SKM-1 treated with dmso at 0.1 percent for 144 hours (cell line): ENCODE results near the gene KCNQ2.

Source experiments
- DNase-seq: peaks from one replicate; lab custom pipeline; 2025; ENCODE audit not compliant: unreplicated experiment; lab: John Stamatoyannopoulos, UW

KCNQ2 gene

GRCh38 chr20:63406617-63407245 lies 65.7 kb downstream of the KCNQ2 start:
- DNase-seq: no peak

DNA sequence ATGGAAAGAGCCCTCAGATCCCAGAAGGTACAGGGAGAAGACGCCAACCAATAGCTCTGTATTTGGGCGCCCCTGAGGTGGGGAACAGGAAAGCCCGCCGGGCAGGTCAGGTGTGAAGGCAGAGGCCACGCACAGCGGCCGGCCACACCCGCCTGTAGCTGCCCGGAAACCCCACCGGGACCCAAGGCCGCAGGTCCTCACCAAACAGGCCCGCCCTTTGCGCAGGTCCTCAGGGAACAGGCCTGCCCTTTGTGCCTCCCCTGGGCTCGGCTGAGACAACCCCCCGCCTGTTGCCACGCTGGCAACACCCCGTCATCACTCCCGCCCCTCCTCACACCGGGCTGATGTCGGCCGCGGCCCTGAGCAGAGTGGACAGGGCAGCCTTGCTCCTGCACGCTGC lies 66.4 kb downstream of the KCNQ2 start:
- no peak for DNase-seq

- no peak for DNase-seq
These were observed 67.2 kb downstream of the KCNQ2 start for GRCh38 chr20:63405102-63405730.

DNA sequence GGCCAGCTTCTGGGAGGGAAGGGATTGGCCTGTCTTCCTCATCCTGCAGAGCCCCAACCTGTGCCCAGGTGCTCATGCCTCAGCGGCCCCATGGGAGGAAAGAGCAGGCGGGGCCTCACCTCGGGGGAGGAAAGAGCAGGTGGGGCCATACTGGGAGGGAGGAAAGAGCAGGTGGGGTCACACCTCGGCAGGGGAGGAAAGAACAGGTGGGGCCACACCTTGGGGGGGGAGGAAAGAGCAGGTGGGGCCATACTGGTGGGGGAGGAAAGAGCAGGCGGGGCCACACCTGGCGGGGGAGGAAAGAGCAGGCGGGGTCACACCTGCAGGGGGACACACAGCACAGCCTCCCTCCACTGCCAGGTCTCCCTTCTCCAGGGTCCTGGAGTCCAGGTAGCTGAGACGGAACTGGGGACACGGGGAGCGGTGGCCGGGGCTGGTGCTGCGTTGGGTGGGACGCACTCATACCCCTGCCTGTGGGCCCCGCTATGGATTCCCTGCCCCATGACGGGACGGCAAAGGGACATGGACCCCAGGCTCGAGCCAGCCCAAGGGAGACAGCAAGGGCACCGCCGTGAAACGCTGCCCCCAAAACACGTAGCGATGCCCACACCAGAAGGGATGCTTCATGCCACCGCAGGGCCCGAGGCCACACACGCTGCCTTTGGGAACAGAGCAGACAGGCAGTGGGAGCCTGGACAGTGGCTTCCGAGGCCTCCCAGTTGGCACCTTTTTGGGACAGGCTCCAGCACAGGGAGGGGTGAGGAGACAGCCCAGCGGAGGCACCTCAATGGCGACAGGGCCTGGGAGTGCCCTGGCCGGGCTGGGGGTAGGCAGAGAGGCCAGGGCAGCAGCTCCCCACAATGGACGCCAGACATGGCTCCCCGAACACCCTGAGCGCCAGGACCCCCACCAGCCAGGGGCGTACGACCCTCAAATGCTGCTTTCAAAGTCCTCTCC lies 68.0 kb downstream of the KCNQ2 start:
- no peak for DNase-seq

GRCh38 chr20:63403403-63404105 lies 68.9 kb downstream of the KCNQ2 start:
- DNase-seq: no peak

- DNase-seq: no peak
These were observed 69.6 kb downstream of the KCNQ2 start for GRCh38 chr20:63402860-63403220.

DNA sequence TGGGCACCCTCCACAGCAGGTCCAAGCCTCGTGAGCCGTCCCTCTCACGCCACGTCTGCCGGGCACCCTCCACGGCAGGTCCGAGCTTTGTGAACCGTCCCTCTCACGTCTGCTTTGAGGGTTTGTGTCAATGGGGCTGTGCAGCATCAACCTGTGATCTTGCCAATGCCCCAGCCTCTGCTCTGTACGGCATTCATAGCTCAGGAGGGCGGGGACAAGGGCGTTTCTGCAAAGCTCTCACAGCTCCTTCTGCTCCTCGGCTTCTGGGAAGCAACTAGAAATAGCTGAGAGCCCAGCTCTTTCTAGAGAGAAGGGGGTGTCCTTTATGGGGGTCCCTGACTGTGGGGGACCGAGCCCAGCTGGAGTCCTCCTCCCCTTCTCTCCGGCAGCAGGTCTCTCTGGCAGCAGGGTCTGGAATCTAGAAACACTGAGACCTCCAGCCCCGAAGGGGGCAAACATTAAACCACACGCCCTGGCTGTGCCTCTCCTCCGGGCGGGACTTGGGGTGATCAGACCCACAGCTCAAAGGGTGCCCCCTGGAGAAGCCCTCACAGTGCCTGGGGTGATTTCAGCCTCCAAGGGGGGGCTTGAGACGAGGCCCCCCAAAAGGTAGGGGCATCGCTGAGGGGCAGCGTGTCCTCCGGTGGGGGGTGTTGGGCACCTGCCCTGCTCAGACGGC lies 70.1 kb downstream of the KCNQ2 start:
- no peak for DNase-seq

DNA sequence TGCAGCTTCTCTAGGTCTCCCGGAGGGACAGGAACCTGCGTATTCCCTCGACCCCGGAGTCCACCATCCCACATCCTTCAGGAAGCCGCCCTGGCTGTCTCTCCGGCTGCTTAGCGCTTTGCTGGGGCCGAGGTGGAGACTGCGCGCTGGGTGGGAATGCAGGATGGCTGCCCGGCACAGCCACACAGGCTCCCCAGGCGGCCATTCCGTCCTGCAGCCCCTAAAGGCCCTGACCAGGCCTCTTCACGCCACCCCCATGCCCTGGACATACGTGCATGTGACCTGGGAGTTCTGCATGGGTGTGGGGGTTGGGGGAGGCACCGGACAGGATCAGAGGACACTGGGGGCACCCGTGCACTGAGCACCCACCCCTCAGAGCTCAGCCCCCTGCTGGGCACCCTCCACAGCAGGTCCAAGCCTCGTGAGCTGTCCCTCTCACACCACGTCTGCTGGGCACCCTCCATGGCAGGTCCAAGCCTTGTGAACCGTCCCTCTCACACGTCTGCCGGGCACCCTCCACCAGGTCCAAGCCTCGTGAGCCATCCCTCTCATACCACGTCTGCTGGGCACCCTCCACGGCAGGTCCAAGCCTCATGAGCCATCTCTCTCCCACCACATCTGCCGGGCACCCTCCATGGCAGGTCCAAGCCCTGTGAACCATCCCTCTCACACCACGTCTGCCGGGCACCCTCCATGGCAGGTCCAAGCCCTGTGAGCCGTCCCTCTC lies 70.9 kb downstream of the KCNQ2 start:
- no peak for DNase-seq

DNA sequence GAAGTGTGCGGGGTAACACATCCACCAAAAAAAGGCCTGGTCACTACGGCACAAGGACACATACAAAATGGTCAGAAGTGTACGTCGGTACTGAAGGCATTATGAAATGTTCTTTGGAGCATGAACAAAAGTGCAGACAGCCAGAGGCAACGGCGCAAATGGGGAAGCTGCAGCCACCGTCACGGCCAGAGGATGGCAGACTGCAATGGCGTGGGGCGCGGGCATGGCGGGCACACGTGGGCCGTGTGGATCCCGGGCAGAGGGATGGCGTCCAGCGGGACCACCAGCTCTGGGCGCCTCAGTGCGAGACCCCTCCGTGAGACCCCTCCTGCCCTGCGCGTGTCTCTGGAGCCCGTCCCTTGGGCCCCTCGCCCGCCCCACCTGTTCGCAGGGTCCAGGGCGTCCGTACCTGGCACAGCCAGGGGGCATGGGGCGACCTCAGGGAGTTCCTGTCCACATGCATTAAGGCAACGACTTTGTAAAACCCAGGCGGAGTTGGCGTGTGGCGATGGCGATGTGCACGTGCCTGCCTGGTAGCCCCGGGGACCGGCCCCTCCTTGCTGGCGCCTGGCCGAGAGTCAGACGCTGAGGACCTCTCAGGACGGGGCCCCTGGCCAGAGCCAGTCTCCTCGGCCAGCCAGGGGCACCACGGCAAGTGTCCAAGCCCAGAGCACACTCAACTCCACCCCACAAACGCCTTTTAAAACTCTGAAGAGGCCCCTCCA lies 71.8 kb downstream of the KCNQ2 start:
- no peak for DNase-seq

- DNase-seq: no peak
These were observed 72.7 kb downstream of the KCNQ2 start for GRCh38 chr20:63399596-63400375.

DNA sequence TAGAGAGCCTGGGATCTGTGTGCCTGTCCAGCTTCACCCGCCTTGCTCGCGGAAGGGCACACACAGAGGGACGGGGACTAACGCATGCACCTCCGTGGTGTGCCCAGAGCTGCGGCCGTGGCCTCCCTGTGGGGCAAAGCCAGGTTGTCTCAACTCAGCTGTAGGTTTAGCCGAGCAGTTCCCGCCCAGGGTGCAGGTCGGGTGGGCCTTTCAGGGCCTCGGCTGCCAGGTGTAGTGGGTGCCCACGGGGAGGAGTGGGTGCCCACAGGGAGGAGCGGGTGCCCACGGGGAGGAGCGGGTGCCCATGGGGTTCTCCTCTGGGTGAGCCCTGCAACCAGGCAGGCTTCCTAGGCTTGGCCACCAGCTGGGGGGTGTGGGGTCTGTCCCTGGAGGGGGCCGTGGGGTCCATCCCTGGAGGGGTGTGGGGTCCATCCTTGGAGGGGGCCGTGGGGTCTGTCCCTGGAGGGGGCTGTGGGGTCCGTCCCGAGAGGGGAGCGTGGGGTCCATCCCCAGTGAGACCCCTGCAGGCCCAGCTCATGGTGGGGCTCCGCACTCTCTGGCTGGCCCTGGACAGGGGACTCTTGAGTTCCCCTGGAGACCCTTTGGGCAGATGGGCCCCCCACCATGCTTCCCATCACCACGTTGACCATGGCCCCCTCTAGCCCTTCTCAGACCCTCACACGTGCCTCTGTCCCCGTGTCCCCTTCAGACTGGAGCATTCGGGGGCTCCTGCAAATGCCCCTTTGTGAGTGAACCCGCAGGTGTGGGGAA lies 73.5 kb downstream of the KCNQ2 start:
- DNase-seq: no peak

DNA sequence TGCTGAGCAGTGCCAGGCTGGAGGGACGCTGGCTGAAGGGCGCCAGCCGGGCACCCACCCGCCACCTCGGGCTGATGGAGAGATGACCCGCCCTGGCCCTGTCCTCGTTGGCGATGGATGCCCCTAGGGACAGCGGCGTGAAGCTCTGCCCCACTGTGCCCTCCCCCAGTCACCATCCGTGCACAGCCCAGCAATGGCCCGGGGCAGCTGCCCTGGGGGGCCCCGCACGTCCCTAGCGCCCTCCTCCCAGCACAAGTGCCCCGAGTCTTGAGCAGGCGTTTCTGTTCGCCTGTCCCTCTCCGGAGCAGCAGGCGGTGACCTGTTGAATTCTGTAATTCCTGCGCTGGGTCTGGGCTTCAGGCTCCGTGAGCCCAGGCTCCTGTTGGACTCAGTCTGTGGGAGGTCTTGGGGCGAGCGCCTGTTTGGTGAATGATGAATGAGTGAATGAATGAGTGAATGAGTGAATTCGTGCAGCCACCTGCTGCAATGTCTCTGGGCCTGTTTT lies 74.5 kb downstream of the KCNQ2 start:
- DNase-seq: no peak

DNA sequence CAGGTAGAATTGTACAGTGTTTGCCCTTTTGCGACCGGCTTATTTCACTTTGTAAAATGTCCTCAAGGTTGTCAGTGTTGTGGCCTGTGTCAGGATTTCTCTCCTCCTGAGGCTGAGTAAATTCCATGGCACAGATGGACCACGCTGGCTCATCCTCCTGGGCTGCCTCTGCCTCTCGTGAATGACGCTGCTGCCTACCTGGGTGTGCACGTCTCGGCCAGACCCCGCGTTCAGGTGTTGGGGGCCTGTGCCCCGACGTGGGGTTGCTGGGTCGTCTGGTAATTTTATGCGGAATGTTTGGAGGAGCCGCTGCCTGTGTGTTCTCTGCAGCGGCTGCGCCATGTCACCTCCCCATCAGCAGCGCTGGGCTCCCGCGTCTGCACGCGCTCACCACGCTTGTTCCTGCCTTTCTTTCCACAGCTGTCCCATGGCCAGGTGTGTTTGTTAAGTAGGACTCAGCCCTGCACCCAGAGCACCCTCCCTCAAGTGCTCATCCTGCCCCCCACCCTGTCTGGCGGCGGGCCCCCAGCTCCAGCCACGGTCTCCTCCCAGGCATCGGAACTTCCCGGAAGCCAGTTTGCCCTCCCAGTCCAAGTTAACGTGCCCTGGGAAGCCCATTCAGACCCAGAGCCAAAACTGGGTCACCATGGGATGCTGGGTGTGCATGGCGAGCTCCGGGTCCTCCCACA lies 75.2 kb downstream of the KCNQ2 start:
- DNase-seq: no peak

DNA sequence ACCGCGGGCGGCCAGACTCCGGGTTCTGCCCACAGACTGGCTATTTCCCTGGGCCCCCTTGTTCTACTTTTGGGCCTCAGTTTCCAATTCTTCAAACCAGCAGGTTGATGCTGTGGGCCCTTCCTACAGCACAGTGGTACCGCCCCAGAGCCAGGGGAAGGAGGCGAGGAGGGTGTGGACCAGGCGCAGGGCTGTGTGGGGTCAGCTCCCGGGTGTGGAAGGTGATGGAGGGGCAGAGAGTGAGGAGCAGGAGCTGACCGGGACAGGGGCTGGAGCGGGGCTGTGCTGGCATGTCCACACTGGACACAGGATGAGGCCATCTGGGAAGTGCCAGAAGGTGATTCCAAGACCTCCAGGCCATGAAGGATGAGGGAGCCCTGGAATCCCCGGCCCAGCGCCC lies 76.2 kb downstream of the KCNQ2 start:
- DNase-seq: no peak

GRCh38 chr20:63395723-63396122 lies 76.7 kb downstream of the KCNQ2 start:
- DNase-seq: no peak

DNA sequence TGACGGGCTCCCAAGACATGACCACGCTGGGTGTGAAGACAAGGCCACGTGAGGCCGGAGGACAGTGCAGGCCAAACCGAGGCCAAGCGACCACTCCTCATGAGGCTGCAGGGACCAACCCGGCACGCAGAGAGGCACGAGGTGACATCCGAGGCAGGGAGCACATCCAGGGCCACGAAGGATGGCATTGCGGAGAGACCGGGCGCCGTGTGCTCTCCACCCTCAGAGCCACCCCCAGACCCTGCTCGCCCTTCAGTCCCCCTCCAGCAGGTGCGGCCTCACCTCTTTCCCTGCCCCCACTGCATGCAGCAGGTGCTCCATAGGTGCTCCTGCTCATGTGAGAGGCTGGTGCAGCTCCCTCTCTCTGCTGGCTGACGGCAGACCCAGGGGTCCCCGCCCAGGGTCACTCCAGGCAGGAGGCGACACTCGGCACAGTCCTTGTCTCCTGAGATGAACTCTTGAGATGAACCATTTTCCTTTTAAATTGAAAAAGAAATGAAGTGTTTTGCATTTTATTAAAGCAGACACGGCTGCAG lies 77.5 kb downstream of the KCNQ2 start:
- no peak for DNase-seq
